NCI-H187 treated with DMSO at 0.1 percent for 48 hours (cell line): ENCODE measurements around the gene THUMPD3.
A peak's percentile ranks its signal among the peaks of the same experiment; 100 is the strongest.

Source experiments
- DNase-seq: peaks from one replicate; lab custom pipeline; 2025; lab: John Stamatoyannopoulos, UW

Gene THUMPD3

GRCh38 chr3:9420850-9421549 lies 58.1 kb downstream of the THUMPD3 start:
- no peak for DNase-seq

GRCh38 chr3:9422712-9423424 lies 60.0 kb downstream of the THUMPD3 start:
- peak; percentile 32 for DNase-seq

DNA sequence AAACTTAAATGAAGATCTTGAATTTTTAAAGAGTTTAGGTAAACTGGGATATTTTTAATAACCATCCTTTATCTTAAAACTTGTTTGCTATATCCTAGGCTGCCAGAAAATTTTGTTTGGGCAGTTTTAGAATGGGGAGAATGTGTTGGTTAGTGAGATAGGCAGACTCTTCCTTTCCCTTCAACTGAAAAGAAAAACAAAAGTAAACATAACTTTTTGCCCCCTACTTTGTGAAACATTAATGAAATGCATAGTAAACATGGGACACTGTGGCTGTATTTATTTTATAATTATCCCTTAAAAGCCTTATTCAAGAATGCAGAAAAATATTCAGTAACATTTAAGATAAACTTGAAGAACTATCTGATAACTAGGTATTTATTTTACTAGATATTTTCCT lies 65.6 kb downstream of the THUMPD3 start:
- DNase-seq = no peak

- DNase-seq = no peak
Observed at GRCh38 chr3:9430733-9431132, 67.9 kb downstream of the THUMPD3 start.

GRCh38 chr3:9433627-9434521 lies 71.0 kb downstream of the THUMPD3 start:
- no peak for DNase-seq

- DNase-seq = no peak
Observed at GRCh38 chr3:9435316-9435715, 72.5 kb downstream of the THUMPD3 start.
